ENCODE measurements around the gene KCNMA1. TPM values are rescaled to one million over a fixed set of nuclear protein-coding genes. Genes with fewer than 3 reads are reported as not detected.

KCNMA1 gene
- polyA plus RNA-seq, 4 donors: 2.7 to 8.6 (median 7.7) TPM

- H3K36me3 ChIP-seq (ENCODE audit: control insufficient read depth in 3 of 3, insufficient read depth in 2 of 3, low read depth in 1 of 3, low read length in 3 of 3): no peaks in the 10 kb centered on the region
- peaks cover 0 to 2% (median 0%) of the 10 kb centered on the region in 3 donors for H3K27me3 ChIP-seq (ENCODE audit: control insufficient read depth in 3 of 3, insufficient read depth in 3 of 3, low read length in 3 of 3)
- WGBS, 3 donors: 71 to 77% (median 76%) methylated on average over 7 of the region's 7 CpGs
- DNase-seq: no peak
- H3K4me3 ChIP-seq (ENCODE audit: low read depth in 1 of 3, low read length in 3 of 3): no peak overlapping the region
- no peak for FAIRE-seq
- H3K27ac ChIP-seq (ENCODE audit: low read depth in 1 of 3, low read length in 2 of 3): no peak overlapping the region
- peaks cover 0 to 4% of the 10 kb centered on the region in 2 donors for H3K9me3 ChIP-seq (ENCODE audit: control insufficient read depth in 2 of 2, insufficient read depth in 1 of 2, low read depth in 1 of 2, low read length in 1 of 2)
- H3K4me1 ChIP-seq (ENCODE audit: control insufficient read depth in 3 of 3, insufficient read depth in 2 of 3, low read depth in 1 of 3, low read length in 2 of 3): no peaks in the 10 kb centered on the region
Measured at GRCh38 chr10:77371848-77372799, 265.5 kb downstream of the KCNMA1 start.

GRCh38 chr10:77371421-77371820 lies 266.2 kb downstream of the KCNMA1 start:
- FAIRE-seq (no peak), DNase-seq (no peak)
- WGBS, 3 donors: 15 to 50% (median 33%) methylated on average over 1 of the region's 1 CpG
- no peaks in the 10 kb centered on the region for H3K27me3 ChIP-seq (ENCODE audit: control insufficient read depth in 3 of 3, insufficient read depth in 3 of 3, low read length in 3 of 3)
- no peak overlapping the region for H3K27ac ChIP-seq (ENCODE audit: low read depth in 1 of 3, low read length in 2 of 3)
- peaks cover 0 to 4% of the 10 kb centered on the region in 2 donors for H3K9me3 ChIP-seq (ENCODE audit: control insufficient read depth in 2 of 2, insufficient read depth in 1 of 2, low read depth in 1 of 2, low read length in 1 of 2)
- H3K4me1 ChIP-seq (ENCODE audit: control insufficient read depth in 3 of 3, insufficient read depth in 2 of 3, low read depth in 1 of 3, low read length in 2 of 3): no peaks in the 10 kb centered on the region
- H3K4me3 ChIP-seq (ENCODE audit: low read depth in 1 of 3, low read length in 3 of 3): no peak overlapping the region
- H3K36me3 ChIP-seq (ENCODE audit: control insufficient read depth in 3 of 3, insufficient read depth in 2 of 3, low read depth in 1 of 3, low read length in 3 of 3): no peaks in the 10 kb centered on the region

GRCh38 chr10:77368006-77368405 lies 269.6 kb downstream of the KCNMA1 start:
- FAIRE-seq (no peak), DNase-seq (no peak)
- Histone ChIP-seq H3K27ac (ENCODE audit: low read depth in 1 of 3, low read length in 2 of 3) (no peak overlapping the region), H3K36me3 (ENCODE audit: control insufficient read depth in 3 of 3, insufficient read depth in 2 of 3, low read depth in 1 of 3, low read length in 3 of 3) (no peaks in the 10 kb centered on the region), H3K4me3 (ENCODE audit: low read depth in 1 of 3, low read length in 3 of 3) (no peak overlapping the region), H3K4me1 (ENCODE audit: control insufficient read depth in 3 of 3, insufficient read depth in 2 of 3, low read depth in 1 of 3, low read length in 2 of 3) (no peaks in the 10 kb centered on the region), H3K9me3 (ENCODE audit: control insufficient read depth in 2 of 2, insufficient read depth in 1 of 2, low read depth in 1 of 2, low read length in 1 of 2) (peaks cover 0 to 4% of the 10 kb centered on the region in 2 donors), H3K27me3 (ENCODE audit: control insufficient read depth in 3 of 3, insufficient read depth in 3 of 3, low read length in 3 of 3) (no peaks in the 10 kb centered on the region)

GRCh38 chr10:77363210-77363609 lies 274.4 kb downstream of the KCNMA1 start:
- H3K4me3 ChIP-seq (ENCODE audit: low read depth in 1 of 3, low read length in 3 of 3): no peak overlapping the region
- no peaks in the 10 kb centered on the region for H3K9me3 ChIP-seq (ENCODE audit: control insufficient read depth in 2 of 2, insufficient read depth in 1 of 2, low read depth in 1 of 2, low read length in 1 of 2)
- H3K36me3 ChIP-seq (ENCODE audit: control insufficient read depth in 3 of 3, insufficient read depth in 2 of 3, low read depth in 1 of 3, low read length in 3 of 3): peaks cover 0 to 2% (median 0%) of the 10 kb centered on the region in 3 donors
- no peak overlapping the region for H3K27ac ChIP-seq (ENCODE audit: low read depth in 1 of 3, low read length in 2 of 3)
- no peaks in the 10 kb centered on the region for H3K4me1 ChIP-seq (ENCODE audit: control insufficient read depth in 3 of 3, insufficient read depth in 2 of 3, low read depth in 1 of 3, low read length in 2 of 3)
- FAIRE-seq (no peak), DNase-seq (no peak)
- H3K27me3 ChIP-seq (ENCODE audit: control insufficient read depth in 3 of 3, insufficient read depth in 3 of 3, low read length in 3 of 3): no peaks in the 10 kb centered on the region

- FAIRE-seq (no peak), DNase-seq (no peak)
- no peaks in the 10 kb centered on the region for H3K4me1 ChIP-seq (ENCODE audit: control insufficient read depth in 3 of 3, insufficient read depth in 2 of 3, low read depth in 1 of 3, low read length in 2 of 3)
- no peak overlapping the region for H3K27ac ChIP-seq (ENCODE audit: low read depth in 1 of 3, low read length in 2 of 3)
- H3K27me3 ChIP-seq (ENCODE audit: control insufficient read depth in 3 of 3, insufficient read depth in 3 of 3, low read length in 3 of 3): no peaks in the 10 kb centered on the region
- H3K36me3 ChIP-seq (ENCODE audit: control insufficient read depth in 3 of 3, insufficient read depth in 2 of 3, low read depth in 1 of 3, low read length in 3 of 3): peaks cover 0 to 2% (median 0%) of the 10 kb centered on the region in 3 donors
- no peak overlapping the region for H3K4me3 ChIP-seq (ENCODE audit: low read depth in 1 of 3, low read length in 3 of 3)
- H3K9me3 ChIP-seq (ENCODE audit: control insufficient read depth in 2 of 2, insufficient read depth in 1 of 2, low read depth in 1 of 2, low read length in 1 of 2): no peaks in the 10 kb centered on the region
- 86 to 97% (median 86%) methylated on average over 6 of the region's 6 CpGs for WGBS, 3 donors
Measured at GRCh38 chr10:77361831-77362230, 275.8 kb downstream of the KCNMA1 start.

- Histone ChIP-seq H3K9me3 (ENCODE audit: control insufficient read depth in 2 of 2, insufficient read depth in 1 of 2, low read depth in 1 of 2, low read length in 1 of 2) (no peaks in the 10 kb centered on the region), H3K4me3 (ENCODE audit: low read depth in 1 of 3, low read length in 3 of 3) (no peak overlapping the region), H3K4me1 (ENCODE audit: control insufficient read depth in 3 of 3, insufficient read depth in 2 of 3, low read depth in 1 of 3, low read length in 2 of 3) (no peaks in the 10 kb centered on the region), H3K27ac (ENCODE audit: low read depth in 1 of 3, low read length in 2 of 3) (no peak overlapping the region), H3K27me3 (ENCODE audit: control insufficient read depth in 3 of 3, insufficient read depth in 3 of 3, low read length in 3 of 3) (no peaks in the 10 kb centered on the region), H3K36me3 (ENCODE audit: control insufficient read depth in 3 of 3, insufficient read depth in 2 of 3, low read depth in 1 of 3, low read length in 3 of 3) (peaks cover 0 to 2% (median 0%) of the 10 kb centered on the region in 3 donors)
- 89 to 94% (median 94%) methylated on average over 9 of the region's 9 CpGs for WGBS, 3 donors
- DNase-seq (no peak), FAIRE-seq (no peak)
Measured at GRCh38 chr10:77361426-77361825, 276.2 kb downstream of the KCNMA1 start.

- Histone ChIP-seq H3K4me3 (ENCODE audit: low read depth in 1 of 3, low read length in 3 of 3) (no peak overlapping the region), H3K36me3 (ENCODE audit: control insufficient read depth in 3 of 3, insufficient read depth in 2 of 3, low read depth in 1 of 3, low read length in 3 of 3) (peaks cover 0 to 2% (median 0%) of the 10 kb centered on the region in 3 donors), H3K9me3 (ENCODE audit: control insufficient read depth in 2 of 2, insufficient read depth in 1 of 2, low read depth in 1 of 2, low read length in 1 of 2) (no peaks in the 10 kb centered on the region), H3K27ac (ENCODE audit: low read depth in 1 of 3, low read length in 2 of 3) (no peak overlapping the region), H3K27me3 (ENCODE audit: control insufficient read depth in 3 of 3, insufficient read depth in 3 of 3, low read length in 3 of 3) (no peaks in the 10 kb centered on the region), H3K4me1 (ENCODE audit: control insufficient read depth in 3 of 3, insufficient read depth in 2 of 3, low read depth in 1 of 3, low read length in 2 of 3) (no peaks in the 10 kb centered on the region)
- 87 to 92% (median 92%) methylated on average over 5 of the region's 5 CpGs for WGBS, 3 donors
- FAIRE-seq (no peak), DNase-seq (no peak)
Measured at GRCh38 chr10:77360835-77361234, 276.8 kb downstream of the KCNMA1 start.

- no peak overlapping the region for H3K4me3 ChIP-seq (ENCODE audit: low read depth in 1 of 3, low read length in 3 of 3)
- no peaks in the 10 kb centered on the region for H3K27me3 ChIP-seq (ENCODE audit: control insufficient read depth in 3 of 3, insufficient read depth in 3 of 3, low read length in 3 of 3)
- no peak overlapping the region for H3K27ac ChIP-seq (ENCODE audit: low read depth in 1 of 3, low read length in 2 of 3)
- H3K36me3 ChIP-seq (ENCODE audit: control insufficient read depth in 3 of 3, insufficient read depth in 2 of 3, low read depth in 1 of 3, low read length in 3 of 3): peaks cover 0 to 2% (median 0%) of the 10 kb centered on the region in 3 donors
- WGBS, 3 donors: 82 to 85% (median 83%) methylated on average over 2 of the region's 2 CpGs
- no peaks in the 10 kb centered on the region for H3K9me3 ChIP-seq (ENCODE audit: control insufficient read depth in 2 of 2, insufficient read depth in 1 of 2, low read depth in 1 of 2, low read length in 1 of 2)
- H3K4me1 ChIP-seq (ENCODE audit: control insufficient read depth in 3 of 3, insufficient read depth in 2 of 3, low read depth in 1 of 3, low read length in 2 of 3): no peaks in the 10 kb centered on the region
- FAIRE-seq (no peak), DNase-seq (no peak)
Measured at GRCh38 chr10:77359950-77360520, 277.6 kb downstream of the KCNMA1 start.

All from small intestine (tissue), 7 donors.